ENCODE data around the gene CCDC47.

CCDC47 gene

DNA sequence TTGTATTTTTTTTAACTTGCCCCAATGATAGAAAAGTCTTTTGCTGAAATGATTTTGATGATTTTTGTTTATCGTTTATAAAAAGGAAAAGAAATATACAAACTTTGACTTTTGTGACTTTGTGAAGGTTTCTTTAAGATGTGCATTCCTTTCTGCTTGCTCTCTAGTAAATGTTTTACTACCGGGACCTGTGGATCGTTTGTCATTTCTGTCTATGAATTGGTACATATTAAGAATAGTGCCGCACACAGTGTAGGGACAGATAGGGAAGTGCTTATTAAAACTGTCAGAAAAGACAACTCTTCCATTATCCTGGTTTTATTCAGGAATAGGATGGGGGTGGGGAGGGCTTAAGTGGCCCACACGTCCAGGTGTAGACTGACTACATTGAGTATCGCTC is 45.7 kb upstream of the CCDC47 start:
- DNase-seq (ENCODE audit: low read depth): no peak
- no peak overlapping the region for H3K4me3 ChIP-seq (ENCODE audit: low read depth, low read length)
- TF ChIP-seq, protein P1, sequence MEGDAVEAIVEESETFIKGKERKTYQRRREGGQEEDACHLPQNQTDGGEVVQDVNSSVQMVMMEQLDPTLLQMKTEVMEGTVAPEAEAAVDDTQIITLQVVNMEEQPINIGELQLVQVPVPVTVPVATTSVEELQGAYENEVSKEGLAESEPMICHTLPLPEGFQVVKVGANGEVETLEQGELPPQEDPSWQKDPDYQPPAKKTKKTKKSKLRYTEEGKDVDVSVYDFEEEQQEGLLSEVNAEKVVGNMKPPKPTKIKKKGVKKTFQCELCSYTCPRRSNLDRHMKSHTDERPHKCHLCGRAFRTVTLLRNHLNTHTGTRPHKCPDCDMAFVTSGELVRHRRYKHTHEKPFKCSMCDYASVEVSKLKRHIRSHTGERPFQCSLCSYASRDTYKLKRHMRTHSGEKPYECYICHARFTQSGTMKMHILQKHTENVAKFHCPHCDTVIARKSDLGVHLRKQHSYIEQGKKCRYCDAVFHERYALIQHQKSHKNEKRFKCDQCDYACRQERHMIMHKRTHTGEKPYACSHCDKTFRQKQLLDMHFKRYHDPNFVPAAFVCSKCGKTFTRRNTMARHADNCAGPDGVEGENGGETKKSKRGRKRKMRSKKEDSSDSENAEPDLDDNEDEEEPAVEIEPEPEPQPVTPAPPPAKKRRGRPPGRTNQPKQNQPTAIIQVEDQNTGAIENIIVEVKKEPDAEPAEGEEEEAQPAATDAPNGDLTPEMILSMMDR (IDR thresholded peaks at IDR 0.05; ENCODE audit: low read depth, low read length, missing control alignments): no peak

DNA sequence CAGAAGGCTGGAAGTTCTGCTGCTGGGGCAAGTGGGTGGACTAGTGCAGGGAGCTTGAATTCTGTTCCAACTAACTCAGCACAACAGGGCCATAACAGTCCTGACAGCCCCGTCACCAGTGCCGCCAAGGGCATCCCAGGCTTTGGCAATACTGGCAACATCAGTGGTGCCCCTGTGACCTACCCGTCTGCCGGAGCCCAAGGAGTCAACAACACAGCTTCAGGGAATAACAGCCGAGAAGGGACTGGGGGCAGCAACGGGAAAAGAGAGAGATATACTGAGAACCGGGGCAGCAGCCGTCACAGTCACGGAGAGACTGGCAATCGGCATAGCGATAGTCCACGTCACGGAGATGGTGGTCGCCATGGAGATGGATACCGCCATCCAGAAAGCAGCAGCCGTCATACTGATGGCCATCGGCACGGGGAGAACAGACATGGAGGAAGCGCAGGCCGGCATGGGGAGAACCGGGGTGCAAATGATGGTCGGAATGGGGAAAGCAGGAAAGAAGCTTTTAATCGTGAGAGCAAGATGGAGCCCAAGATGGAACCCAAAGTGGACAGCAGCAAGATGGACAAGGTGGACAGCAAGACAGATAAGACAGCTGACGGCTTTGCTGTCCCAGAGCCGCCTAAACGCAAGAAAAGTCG is 44.5 kb upstream of the CCDC47 start:
- H3K4me3 ChIP-seq (ENCODE audit: low read depth, low read length): no peak overlapping the region
- TF ChIP-seq, protein P1 (IDR thresholded peaks at IDR 0.05; ENCODE audit: low read depth, low read length, missing control alignments): no peak
- no peak for DNase-seq (ENCODE audit: low read depth)

DNA sequence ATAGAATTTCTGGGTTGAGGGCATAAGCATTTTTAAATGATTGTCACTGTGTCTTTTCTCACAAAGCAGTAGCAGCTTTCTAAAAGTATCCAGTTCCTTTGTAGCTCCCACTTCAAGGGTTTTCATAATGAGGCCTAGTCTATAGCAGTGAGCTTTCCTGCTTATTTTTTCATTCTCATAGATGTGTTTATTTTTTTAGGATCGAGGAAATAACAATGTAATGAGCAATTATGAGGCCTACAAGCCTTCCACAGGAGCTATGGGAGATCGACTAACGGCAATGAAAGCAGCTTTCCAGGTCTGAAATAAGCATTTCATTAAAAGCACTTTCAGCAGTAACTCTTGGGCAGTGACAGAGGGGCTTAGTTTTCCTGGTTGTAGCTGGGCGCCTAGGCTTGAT is 43.3 kb upstream of the CCDC47 start:
- H3K4me3 ChIP-seq (ENCODE audit: low read depth, low read length): no peak overlapping the region
- no peak for DNase-seq (ENCODE audit: low read depth)
- TF ChIP-seq, protein P1 (IDR thresholded peaks at IDR 0.05; ENCODE audit: low read depth, low read length, missing control alignments): no peak

DNA sequence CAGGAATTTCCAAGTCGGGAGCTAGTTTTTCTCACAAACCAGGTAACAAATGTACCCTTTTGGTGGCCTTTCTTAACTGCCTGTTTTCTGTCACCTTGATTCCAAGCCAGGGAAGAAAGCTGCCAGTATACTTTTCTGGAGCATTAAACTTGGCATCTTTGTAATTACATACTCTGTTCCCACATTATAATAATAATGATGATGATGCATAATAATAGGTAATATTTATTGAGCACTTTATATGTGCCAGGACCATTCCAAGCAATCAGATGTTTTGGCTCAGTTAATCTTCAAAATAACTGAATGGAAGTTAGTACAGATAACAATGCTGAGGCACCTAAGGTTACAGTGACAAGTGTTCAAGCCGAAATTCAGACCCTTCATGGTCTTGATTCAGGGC is 42.7 kb upstream of the CCDC47 start:
- TF ChIP-seq, protein P1 (IDR thresholded peaks at IDR 0.05; ENCODE audit: low read depth, low read length, missing control alignments): no peak
- no peak overlapping the region for H3K4me3 ChIP-seq (ENCODE audit: low read depth, low read length)
- no peak for DNase-seq (ENCODE audit: low read depth)

DNA sequence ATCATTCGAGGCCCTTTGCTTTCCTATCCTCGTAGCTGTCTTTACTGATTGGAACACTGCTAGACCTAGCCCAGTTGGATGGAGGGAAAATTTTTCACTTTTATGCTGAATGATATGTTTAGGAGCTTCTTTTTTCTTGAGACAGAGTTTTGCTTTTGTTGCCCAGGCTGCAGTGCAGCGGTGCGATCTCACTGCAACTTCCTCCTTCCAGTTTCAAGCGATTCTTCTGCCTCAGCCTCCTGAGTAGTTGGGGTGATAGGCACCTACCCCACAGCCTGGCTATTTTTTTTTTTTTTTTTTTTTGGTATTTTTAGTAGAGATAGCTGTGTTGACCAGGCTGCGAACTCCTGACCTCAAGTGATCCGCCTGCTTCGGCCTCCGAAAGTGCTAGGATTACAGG is 36.6 kb upstream of the CCDC47 start:
- no peak overlapping the region for H3K4me3 ChIP-seq (ENCODE audit: low read depth, low read length)
- no peak for DNase-seq (ENCODE audit: low read depth)
- TF ChIP-seq, protein P1 (IDR thresholded peaks at IDR 0.05; ENCODE audit: low read depth, low read length, missing control alignments): no peak

DNA sequence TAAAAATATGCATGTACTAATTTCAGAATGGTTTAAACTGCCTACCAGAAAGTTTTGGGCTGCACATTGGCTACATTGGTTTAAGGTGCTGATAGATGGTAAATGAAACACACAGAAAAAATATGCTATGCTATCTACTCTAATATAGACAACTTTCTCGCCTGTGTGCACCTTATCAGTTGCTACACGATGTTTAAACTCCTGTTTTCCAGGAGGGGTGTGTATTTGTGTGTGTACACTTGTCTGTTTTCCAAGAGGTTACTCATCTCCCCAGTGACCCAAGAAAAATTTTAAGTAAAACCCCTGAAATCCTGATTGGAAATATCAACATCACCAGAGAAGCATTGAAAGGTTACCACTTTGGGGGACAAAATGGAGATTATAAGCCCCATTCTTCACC is 32.2 kb upstream of the CCDC47 start:
- no peak overlapping the region for H3K4me3 ChIP-seq (ENCODE audit: low read depth, low read length)
- no peak for DNase-seq (ENCODE audit: low read depth)

DNA sequence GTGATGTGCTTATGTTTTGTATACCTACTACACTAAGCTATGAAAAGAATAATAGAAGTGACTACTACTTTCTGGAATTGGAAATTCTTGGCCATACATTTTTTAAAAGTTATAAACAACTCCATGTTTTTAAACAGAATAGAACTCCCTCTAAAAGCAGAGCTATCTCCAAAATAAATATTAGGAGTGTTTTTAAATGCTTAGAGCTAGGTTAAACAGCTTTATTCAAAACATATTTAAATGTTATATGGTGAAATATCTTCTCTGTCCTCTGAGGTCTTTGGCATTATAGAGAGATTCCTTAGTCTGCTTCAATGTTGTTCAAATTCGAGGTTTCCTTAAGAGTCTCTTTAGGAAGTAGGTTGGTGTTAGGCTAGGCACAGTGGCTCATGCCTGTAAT is 30.9 kb upstream of the CCDC47 start:
- DNase-seq (ENCODE audit: low read depth): no peak
- H3K4me3 ChIP-seq (ENCODE audit: low read depth, low read length): no peak overlapping the region
- TF ChIP-seq, protein P1 (IDR thresholded peaks at IDR 0.05; ENCODE audit: low read depth, low read length, missing control alignments): no peak

More for the DNA sequence above, 32.2 kb upstream of the CCDC47 start:
- TF ChIP-seq, protein P1 (IDR thresholded peaks at IDR 0.05; ENCODE audit: low read depth, low read length, missing control alignments): no peak
